GM12878 (cell line): ENCODE results near the gene HMGCS1. TPM values are rescaled to one million over a fixed set of nuclear protein-coding genes. Genes with fewer than 3 reads are reported as not detected.

ENCODE experiments used
- CREM ChIP-seq: IDR thresholded peaks from 2 replicates; pipeline ENCODE4 v1.6.1; 2014; ENCODE audit warnings: antibody characterized with exemption, low read depth
- polyA plus RNA-seq, 11 experiments: library from polyadenylated mRNA; depleted of rRNA in 4 of 11; unstranded in 6 of 11; stranded (reverse) in 5 of 11; fragments of >200 nt; fragmentation: Nextera tagmentation in 4 of 11; fragmentation: Illumina TruSeq in 1 of 11; extraction: Ambion mirVana in 4 of 11; extraction: Trizol in 1 of 11; gene quantifications; 1 replicate in 1 of 11; 2 replicates in 10 of 11; pipeline versions ENCODE4 v1.2.1 to v1.2.3, GENCODE V29; 2011 to 2016; ENCODE audit warnings: inconsistent platforms in 2 of 11, missing spikeins in 2 of 11, low read depth in 1 of 11
- total RNA-seq, 4 experiments: library from RNA; depleted of rRNA in 3 of 4; stranded (reverse); fragments of >200 nt in 3 of 4; fragmentation: Illumina TruSeq in 1 of 4; extraction: Trizol in 1 of 4; gene quantifications; 2 replicates each; pipeline versions ENCODE4 v1.2.1 to v1.2.3, GENCODE V29; 2013 to 2021
- TF ChIP-seq, protein P1 (sequence below): fragments of 450-650 bp; formaldehyde crosslinking; IDR thresholded peaks from 2 replicates; pipeline ENCODE4 v1.4.0; 2022; ENCODE audit warnings: mild to moderate bottlenecking, moderate library complexity

Gene HMGCS1
- total and polyA plus RNA-seq, 10 of the 15 experiments (the other 5 are each of a cell fraction or from before 2014, with no cell fraction given) = 24.0 to 193 (median 108) TPM

DNA sequence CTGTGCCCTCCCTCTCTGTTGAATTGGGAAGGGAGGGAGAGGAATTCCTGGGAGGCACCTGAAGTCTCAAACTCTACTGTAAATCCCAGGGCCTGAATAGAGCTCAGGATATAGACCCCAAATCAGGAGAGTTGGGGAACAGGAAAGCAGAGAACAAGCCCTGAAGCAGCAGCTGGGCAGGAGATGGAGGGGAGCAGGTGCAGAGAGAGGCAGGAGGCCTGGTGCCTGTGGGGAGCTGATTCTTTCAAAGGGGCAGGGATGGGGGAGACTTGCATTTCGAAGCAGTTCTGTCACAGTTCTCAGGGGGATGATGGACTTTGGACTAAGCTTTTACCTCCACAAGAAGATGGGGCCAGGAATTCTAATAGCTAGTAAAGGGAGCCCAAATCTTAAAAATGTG is 71.0 kb downstream of the HMGCS1 start (continued):
- TF ChIP-seq, protein P1, sequence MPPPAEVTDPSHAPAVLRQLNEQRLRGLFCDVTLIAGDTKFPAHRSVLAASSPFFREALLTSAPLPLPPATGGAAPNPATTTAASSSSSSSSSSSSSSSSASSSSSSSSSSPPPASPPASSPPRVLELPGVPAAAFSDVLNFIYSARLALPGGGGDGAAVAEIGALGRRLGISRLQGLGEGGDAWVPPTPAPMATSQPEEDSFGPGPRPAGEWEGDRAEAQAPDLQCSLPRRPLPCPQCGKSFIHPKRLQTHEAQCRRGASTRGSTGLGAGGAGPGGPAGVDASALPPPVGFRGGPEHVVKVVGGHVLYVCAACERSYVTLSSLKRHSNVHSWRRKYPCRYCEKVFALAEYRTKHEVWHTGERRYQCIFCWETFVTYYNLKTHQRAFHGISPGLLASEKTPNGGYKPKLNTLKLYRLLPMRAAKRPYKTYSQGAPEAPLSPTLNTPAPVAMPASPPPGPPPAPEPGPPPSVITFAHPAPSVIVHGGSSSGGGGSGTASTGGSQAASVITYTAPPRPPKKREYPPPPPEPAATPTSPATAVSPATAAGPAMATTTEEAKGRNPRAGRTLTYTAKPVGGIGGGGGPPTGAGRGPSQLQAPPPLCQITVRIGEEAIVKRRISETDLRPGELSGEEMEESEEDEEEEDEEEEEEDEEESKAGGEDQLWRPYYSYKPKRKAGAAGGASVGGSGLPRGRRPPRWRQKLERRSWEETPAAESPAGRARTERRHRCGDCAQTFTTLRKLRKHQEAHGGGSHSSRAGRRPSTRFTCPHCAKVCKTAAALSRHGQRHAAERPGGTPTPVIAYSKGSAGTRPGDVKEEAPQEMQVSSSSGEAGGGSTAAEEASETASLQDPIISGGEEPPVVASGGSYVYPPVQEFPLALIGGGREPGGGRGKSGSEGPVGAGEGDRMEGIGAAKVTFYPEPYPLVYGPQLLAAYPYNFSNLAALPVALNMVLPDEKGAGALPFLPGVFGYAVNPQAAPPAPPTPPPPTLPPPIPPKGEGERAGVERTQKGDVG (CRISPR knock-in tag) = no peak
- no peak for TF ChIP-seq CREM

Other genes with a start within 250 kb of the HMGCS1 start
- 28.0 and 32.5 TPM in 2 replicates for gene ZNF131, start 192.5 kb downstream of the HMGCS1 start, total RNA-seq (2014; rRNA removed)
- gene ZNF131, start 192.5 kb downstream of the HMGCS1 start, total RNA-seq (2014; rRNA removed; fragmentation: Illumina TruSeq; extraction: Trizol) = 52.6 and 53.0 TPM in 2 replicates
- gene ZNF131, start 192.5 kb downstream of the HMGCS1 start, total RNA-seq (2021) = 28.5 and 31.6 TPM in 2 replicates
- 47.9 and 67.2 TPM in 2 replicates for gene ZNF131, start 192.5 kb downstream of the HMGCS1 start, polyA plus RNA-seq (2011; rRNA removed)
- 49.1 and 76.0 TPM in 2 replicates for gene ZNF131, start 192.5 kb downstream of the HMGCS1 start, polyA plus RNA-seq (2014; fragmentation: Illumina TruSeq; extraction: Trizol)
- 10 to 100 TPM; 16.4 to 23.3 TPM for gene ZNF131, start 192.5 kb downstream of the HMGCS1 start, polyA plus RNA-seq (2014; fragmentation: Nextera tagmentation; extraction: Ambion mirVana)
- 23.2 and 27.9 TPM in 2 replicates for gene ZNF131, start 192.5 kb downstream of the HMGCS1 start, polyA plus RNA-seq (2014; rRNA removed)
- 10 to 100 TPM; 24.9 to 28.5 TPM for gene ZNF131, start 192.5 kb downstream of the HMGCS1 start, polyA plus RNA-seq (2016; fragmentation: Nextera tagmentation; extraction: Ambion mirVana)
- 0.96 and 1.3 TPM in 2 replicates for gene NIM1K, start 121.2 kb downstream of the HMGCS1 start, total RNA-seq (2014; rRNA removed)
- gene NIM1K, start 121.2 kb downstream of the HMGCS1 start, total RNA-seq (2014; rRNA removed; fragmentation: Illumina TruSeq; extraction: Trizol) = 0.63 and 0.69 TPM in 2 replicates
- gene NIM1K, start 121.2 kb downstream of the HMGCS1 start, total RNA-seq (2021) = 0.69 and 1.0 TPM in 2 replicates
- gene NIM1K, start 121.2 kb downstream of the HMGCS1 start, polyA plus RNA-seq (2011; rRNA removed) = 1.3 and 1.6 TPM in 2 replicates
- 0.47 and 0.74 TPM in 2 replicates for gene NIM1K, start 121.2 kb downstream of the HMGCS1 start, polyA plus RNA-seq (2014; fragmentation: Illumina TruSeq; extraction: Trizol)
- gene NIM1K, start 121.2 kb downstream of the HMGCS1 start, polyA plus RNA-seq (2014; fragmentation: Nextera tagmentation; extraction: Ambion mirVana) = under 1 TPM; 0.27 to 0.35 TPM
- gene NIM1K, start 121.2 kb downstream of the HMGCS1 start, polyA plus RNA-seq (2014; rRNA removed) = 0.37 and 0.84 TPM in 2 replicates
- 1 to 10 TPM in 1 of 2 experiments, under 1 TPM in 1; 0.96 to 1.7 TPM for gene NIM1K, start 121.2 kb downstream of the HMGCS1 start, polyA plus RNA-seq (2016; fragmentation: Nextera tagmentation; extraction: Ambion mirVana)
- 5.6 and 6.3 TPM in 2 replicates for gene CCL28, start 99.0 kb upstream of the HMGCS1 start, total RNA-seq (2014; rRNA removed)
- 6.2 and 6.4 TPM in 2 replicates for gene CCL28, start 99.0 kb upstream of the HMGCS1 start, total RNA-seq (2014; rRNA removed; fragmentation: Illumina TruSeq; extraction: Trizol)
- 3.4 and 3.6 TPM in 2 replicates for gene CCL28, start 99.0 kb upstream of the HMGCS1 start, total RNA-seq (2021)
- 1.5 and 1.7 TPM in 2 replicates for gene CCL28, start 99.0 kb upstream of the HMGCS1 start, polyA plus RNA-seq (2011; rRNA removed)
- 6.3 and 8.2 TPM in 2 replicates for gene CCL28, start 99.0 kb upstream of the HMGCS1 start, polyA plus RNA-seq (2014; fragmentation: Illumina TruSeq; extraction: Trizol)
- 1 to 10 TPM; 3.9 to 4.2 TPM for gene CCL28, start 99.0 kb upstream of the HMGCS1 start, polyA plus RNA-seq (2014; fragmentation: Nextera tagmentation; extraction: Ambion mirVana)
- gene CCL28, start 99.0 kb upstream of the HMGCS1 start, polyA plus RNA-seq (2014; rRNA removed) = 4.3 and 7.5 TPM in 2 replicates
- gene CCL28, start 99.0 kb upstream of the HMGCS1 start, polyA plus RNA-seq (2016; fragmentation: Nextera tagmentation; extraction: Ambion mirVana) = 1 to 10 TPM; 3.1 to 4.5 TPM
- 7.7 and 15.3 TPM in 2 replicates for gene TMEM267, start 170.5 kb upstream of the HMGCS1 start, total RNA-seq (2014; rRNA removed)
- gene TMEM267, start 170.5 kb upstream of the HMGCS1 start, total RNA-seq (2014; rRNA removed; fragmentation: Illumina TruSeq; extraction: Trizol) = 8.2 and 9.0 TPM in 2 replicates
- 11.3 and 11.7 TPM in 2 replicates for gene TMEM267, start 170.5 kb upstream of the HMGCS1 start, total RNA-seq (2021)
- 16.4 and 20.3 TPM in 2 replicates for gene TMEM267, start 170.5 kb upstream of the HMGCS1 start, polyA plus RNA-seq (2011; rRNA removed)
- gene TMEM267, start 170.5 kb upstream of the HMGCS1 start, polyA plus RNA-seq (2014; fragmentation: Illumina TruSeq; extraction: Trizol) = 10.6 and 11.0 TPM in 2 replicates
- 10 to 100 TPM; 20.5 to 37.3 TPM for gene TMEM267, start 170.5 kb upstream of the HMGCS1 start, polyA plus RNA-seq (2014; fragmentation: Nextera tagmentation; extraction: Ambion mirVana)
- 7.4 and 9.5 TPM in 2 replicates for gene TMEM267, start 170.5 kb upstream of the HMGCS1 start, polyA plus RNA-seq (2014; rRNA removed)
- 10 to 100 TPM; 15.3 to 18.4 TPM for gene TMEM267, start 170.5 kb upstream of the HMGCS1 start, polyA plus RNA-seq (2016; fragmentation: Nextera tagmentation; extraction: Ambion mirVana)
- 9.4 and 13.0 TPM in 2 replicates for gene C5orf34, start 201.7 kb upstream of the HMGCS1 start, total RNA-seq (2014; rRNA removed)
- gene C5orf34, start 201.7 kb upstream of the HMGCS1 start, total RNA-seq (2014; rRNA removed; fragmentation: Illumina TruSeq; extraction: Trizol) = 9.9 and 10.6 TPM in 2 replicates
- gene C5orf34, start 201.7 kb upstream of the HMGCS1 start, total RNA-seq (2021) = 5.6 and 6.1 TPM in 2 replicates
- 12.0 and 16.4 TPM in 2 replicates for gene C5orf34, start 201.7 kb upstream of the HMGCS1 start, polyA plus RNA-seq (2011; rRNA removed)
- gene C5orf34, start 201.7 kb upstream of the HMGCS1 start, polyA plus RNA-seq (2014; fragmentation: Illumina TruSeq; extraction: Trizol) = 10.6 and 14.9 TPM in 2 replicates
- gene C5orf34, start 201.7 kb upstream of the HMGCS1 start, polyA plus RNA-seq (2014; fragmentation: Nextera tagmentation; extraction: Ambion mirVana) = 1 to 10 TPM; 7.4 to 8.8 TPM
- 6.5 and 6.9 TPM in 2 replicates for gene C5orf34, start 201.7 kb upstream of the HMGCS1 start, polyA plus RNA-seq (2014; rRNA removed)
- 10 to 100 TPM; 12.9 to 15.1 TPM for gene C5orf34, start 201.7 kb upstream of the HMGCS1 start, polyA plus RNA-seq (2016; fragmentation: Nextera tagmentation; extraction: Ambion mirVana)
- 55.6 and 67.0 TPM in 2 replicates for gene PAIP1, start 243.7 kb upstream of the HMGCS1 start, total RNA-seq (2014; rRNA removed)
- 56.3 and 64.1 TPM in 2 replicates for gene PAIP1, start 243.7 kb upstream of the HMGCS1 start, total RNA-seq (2014; rRNA removed; fragmentation: Illumina TruSeq; extraction: Trizol)
- 42.2 and 43.0 TPM in 2 replicates for gene PAIP1, start 243.7 kb upstream of the HMGCS1 start, total RNA-seq (2021)
- 90.9 and 94.3 TPM in 2 replicates for gene PAIP1, start 243.7 kb upstream of the HMGCS1 start, polyA plus RNA-seq (2011; rRNA removed)
- gene PAIP1, start 243.7 kb upstream of the HMGCS1 start, polyA plus RNA-seq (2014; fragmentation: Illumina TruSeq; extraction: Trizol) = 63.4 and 81.3 TPM in 2 replicates
- 10 to 100 TPM; 37.4 to 52.7 TPM for gene PAIP1, start 243.7 kb upstream of the HMGCS1 start, polyA plus RNA-seq (2014; fragmentation: Nextera tagmentation; extraction: Ambion mirVana)
- gene PAIP1, start 243.7 kb upstream of the HMGCS1 start, polyA plus RNA-seq (2014; rRNA removed) = 43.3 and 46.4 TPM in 2 replicates
- 10 to 100 TPM; 58.3 to 70.7 TPM for gene PAIP1, start 243.7 kb upstream of the HMGCS1 start, polyA plus RNA-seq (2016; fragmentation: Nextera tagmentation; extraction: Ambion mirVana)